ENCODE data around the gene YY1.
"Not testable (repeated sequence)": the region's sequence is repeated elsewhere in the genome, so short reads cannot be mapped to it uniquely, and the experiment has no call there.

The YY1 gene

GRCh38 chr14:100295376-100296105, 56.6 kb downstream of the YY1 start:
- DNase-seq (ENCODE audit: low read depth, low spot score): no peak

- no peak for DNase-seq (ENCODE audit: low read depth, low spot score)
These were observed 57.2 kb downstream of the YY1 start for GRCh38 chr14:100296106-100296651.

GRCh38 chr14:100296729-100297128, 57.8 kb downstream of the YY1 start:
- not testable (repeated sequence) for DNase-seq (ENCODE audit: low read depth, low spot score)

DNA sequence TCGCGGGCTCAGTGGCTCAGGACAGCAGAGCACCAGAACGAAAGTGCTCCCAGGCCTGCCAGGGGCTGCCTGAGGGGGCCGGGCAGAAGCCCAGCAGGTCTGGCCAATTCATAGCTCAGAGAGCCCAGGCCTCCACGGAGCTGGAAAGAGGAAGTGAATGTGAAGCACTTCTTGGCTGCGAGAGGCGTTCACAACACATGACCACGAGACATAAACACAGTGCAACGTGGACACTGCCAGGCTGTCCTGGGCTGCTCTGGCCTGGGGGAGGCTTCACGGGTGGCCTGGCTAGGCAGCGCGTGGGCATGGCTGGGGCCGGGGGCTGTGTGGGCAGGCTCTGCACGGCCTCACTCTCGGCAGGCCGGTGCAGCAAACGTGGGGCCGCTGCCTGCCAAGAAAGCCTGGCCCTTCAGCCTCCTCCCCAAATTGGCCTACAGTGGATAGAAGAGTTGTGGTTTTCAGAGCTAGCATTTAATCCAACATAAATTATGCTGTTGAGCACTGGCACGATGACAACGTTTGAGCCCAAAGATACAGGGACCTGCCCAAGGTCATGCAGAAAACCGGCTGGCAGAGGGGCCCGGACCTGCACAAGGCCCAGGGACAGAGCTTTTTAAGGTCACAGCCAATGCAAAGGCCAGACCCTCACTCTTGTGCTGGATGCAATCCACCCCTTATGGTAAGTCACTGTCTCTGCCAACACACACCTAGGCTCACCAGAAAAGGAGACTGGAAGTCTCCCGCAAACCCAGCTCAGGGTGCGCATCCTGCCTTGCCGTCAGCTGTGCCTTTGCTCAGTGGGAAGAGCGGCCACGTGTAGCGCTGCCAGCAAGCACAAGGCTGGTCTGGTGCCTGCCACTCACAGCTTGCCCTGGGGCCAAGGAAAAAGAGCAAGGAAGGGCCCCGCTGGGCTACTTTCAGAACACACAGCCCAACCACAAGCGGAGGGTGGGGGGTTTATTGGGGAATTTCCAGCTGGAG, 58.7 kb downstream of the YY1 start:
- DNase-seq (ENCODE audit: low read depth, low spot score): no peak

- no peak for DNase-seq (ENCODE audit: low read depth, low spot score)
These were observed 59.8 kb downstream of the YY1 start for GRCh38 chr14:100298551-100299237.

GRCh38 chr14:100299238-100299560, 60.3 kb downstream of the YY1 start:
- no peak for DNase-seq (ENCODE audit: low read depth, low spot score)

- DNase-seq (ENCODE audit: low read depth, low spot score): no peak
These were observed 63.7 kb downstream of the YY1 start for GRCh38 chr14:100302616-100303015.

DNA sequence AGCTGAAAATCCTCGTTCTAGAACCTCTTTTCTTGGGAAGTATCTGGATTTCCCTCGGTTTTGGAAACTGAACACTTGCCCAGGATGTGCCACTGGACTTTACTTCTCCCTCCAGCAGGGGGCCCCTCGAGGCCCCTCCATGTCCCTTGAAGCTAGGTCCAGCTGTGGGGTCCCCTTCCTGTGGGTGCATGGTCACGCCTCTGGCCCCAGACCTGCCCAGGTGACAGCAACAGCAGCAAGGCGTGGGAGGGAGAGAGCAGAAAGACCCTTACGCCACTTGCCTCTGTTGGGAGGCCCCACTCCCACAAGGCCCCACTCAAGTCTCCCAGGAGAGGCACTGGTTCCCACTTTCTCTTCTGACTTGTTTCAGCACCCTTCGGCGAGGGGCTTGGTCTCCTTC, 64.2 kb downstream of the YY1 start:
- no peak for DNase-seq (ENCODE audit: low read depth, low spot score)

DNA sequence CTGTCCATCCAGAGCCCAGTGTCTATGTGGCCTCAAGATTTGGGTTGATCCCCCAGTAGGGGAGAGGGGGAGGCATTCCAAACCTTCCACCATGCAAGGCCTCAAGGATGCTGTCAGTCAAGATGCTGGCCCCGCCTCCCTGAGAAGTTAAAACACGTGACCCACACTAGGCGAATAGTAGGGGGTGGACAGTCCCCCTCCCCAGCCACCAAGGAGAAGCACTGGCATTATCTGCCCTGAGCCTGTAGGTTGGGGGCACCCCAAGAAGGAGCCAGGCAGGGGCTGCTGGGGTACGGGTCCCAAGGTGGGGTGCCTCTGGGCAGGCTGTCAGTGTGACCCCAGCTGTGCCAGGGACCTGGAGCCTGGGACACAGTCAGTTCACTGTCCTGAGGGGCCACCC, 65.0 kb downstream of the YY1 start:
- no peak for DNase-seq (ENCODE audit: low read depth, low spot score)

DNA sequence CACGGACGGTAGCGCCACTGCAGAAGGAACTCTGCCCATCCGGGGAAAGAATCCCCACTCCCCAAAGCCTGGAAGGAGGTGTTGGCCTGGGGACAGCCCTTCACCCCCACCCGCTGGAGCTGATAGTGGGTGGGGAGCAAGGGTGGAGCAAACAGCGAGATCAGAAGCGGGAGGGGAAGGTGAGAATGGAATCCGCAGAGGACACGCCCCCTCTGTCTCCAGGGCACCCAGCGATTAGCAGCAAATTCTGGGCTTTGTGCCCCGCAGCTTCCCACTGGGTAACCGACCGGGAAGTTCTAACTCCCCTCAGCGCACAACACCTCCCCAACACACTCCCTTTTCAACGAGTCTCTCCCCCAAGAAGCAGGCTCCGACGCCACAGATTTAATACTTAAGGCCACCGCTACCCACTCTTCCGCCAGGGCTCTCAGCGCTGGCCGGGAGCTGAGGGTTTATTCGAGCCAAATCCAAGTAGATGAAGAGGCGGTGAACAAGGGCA, 65.9 kb downstream of the YY1 start:
- DNase-seq (ENCODE audit: low read depth, low spot score): no peak

DNA sequence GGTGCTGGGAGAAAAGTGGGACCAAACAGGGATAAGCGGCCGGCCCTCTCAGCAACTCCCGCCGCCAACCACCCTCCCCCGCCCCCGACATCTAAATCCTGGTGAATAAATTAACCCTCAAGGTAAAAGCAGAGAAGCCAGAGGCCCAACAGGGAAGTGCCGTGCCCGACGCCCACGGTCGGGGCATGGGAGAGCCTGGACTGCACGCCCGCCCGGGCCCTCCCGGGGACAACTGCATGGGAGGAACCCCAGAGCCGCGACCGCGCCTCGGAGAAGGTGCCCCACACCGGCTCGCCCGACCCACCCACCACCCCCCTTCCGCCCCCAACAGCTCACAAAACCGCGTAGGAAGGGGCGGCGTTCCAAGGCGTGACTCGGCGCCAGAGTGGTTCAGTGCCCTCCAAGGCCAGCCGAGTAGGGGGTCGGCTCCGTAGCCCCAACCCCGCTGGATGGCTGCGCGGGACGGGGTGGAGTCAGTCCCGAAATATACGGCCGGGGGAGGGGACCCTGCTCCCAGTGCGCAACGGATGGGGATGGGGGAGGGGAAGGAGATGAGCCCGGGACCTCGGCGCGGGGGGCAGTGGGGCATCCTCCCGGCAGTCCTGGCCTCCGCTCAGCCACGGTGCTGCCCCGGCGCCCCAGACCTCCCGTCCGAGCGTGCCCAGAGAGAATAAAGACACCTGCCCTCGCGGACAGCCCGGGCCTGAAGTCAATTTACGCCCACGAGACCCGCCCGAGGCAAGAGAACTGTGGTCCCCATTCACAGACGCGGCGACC, 66.6 kb downstream of the YY1 start:
- DNase-seq (ENCODE audit: low read depth, low spot score): no peak

- DNase-seq (ENCODE audit: low read depth, low spot score): peak; percentile 46
These were observed 67.4 kb downstream of the YY1 start, which contains the start of gene SLC25A29 for GRCh38 chr14:100306101-100306997. Gene SLC25A29 (minus strand): TSS chr14:100306444. CDS start chr14:100306232, 212 bp downstream.

DNA sequence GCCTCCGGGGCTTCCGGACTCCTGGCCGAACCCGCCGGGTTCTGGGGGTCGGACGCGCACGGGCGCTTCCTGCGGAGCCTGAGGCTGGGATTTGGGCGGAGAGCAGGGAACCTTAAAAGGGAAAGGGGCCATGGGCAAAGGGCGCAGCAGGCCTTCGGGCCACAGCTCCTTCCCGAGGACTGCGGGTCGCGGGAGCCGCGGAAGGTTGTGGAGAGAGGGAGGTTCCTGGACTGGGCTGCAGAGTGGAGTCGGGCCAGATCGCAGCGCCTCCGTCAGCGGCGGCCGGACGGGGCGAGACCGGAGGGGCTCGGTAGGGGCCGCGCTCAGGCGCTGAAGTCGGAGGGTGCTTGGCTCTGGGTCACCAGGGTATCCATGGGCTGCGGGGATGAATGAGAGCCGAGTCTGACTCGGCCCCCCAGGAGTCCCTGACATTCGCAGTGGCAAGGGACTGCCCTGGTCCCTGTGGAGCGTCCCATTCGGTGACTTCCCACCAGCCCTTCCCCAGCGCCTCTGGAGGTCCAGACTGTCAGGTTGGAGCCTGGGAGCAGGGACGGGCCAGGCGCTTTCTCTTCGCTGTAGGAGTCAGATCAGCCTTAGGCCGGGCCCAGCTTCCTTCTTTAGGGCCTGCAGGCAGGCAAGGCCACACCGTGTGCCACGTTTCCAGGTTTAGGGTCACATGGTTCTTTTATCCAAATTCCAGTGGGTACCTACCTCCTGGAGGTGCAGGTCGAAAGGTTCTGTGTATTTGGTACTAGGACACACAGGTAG, 68.2 kb downstream of the YY1 start:
- no peak for DNase-seq (ENCODE audit: low read depth, low spot score)

- no peak for DNase-seq (ENCODE audit: low read depth, low spot score)
These were observed 69.0 kb downstream of the YY1 start for GRCh38 chr14:100307766-100308426.

DNA sequence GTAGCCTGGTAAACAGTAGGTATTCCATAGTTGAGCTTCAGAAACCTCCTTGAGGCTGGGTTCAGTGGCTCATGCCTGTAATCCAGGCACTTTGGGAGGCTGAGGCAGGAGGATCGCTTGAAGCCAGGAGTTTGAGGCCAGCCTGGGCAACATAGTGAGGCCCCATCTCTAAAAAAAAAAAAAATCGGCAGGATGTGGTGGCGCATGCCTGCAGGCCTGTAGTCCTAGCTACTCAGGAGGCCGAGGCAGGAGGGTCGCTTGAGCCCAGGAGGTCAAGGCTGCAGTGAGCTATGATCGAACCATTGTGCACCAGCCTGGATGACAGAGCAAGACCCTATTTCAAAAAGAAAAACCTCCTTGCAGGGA, 69.5 kb downstream of the YY1 start:
- not testable (repeated sequence) for DNase-seq (ENCODE audit: low read depth, low spot score)

- DNase-seq (ENCODE audit: low read depth, low spot score): no peak
These were observed 70.2 kb downstream of the YY1 start for GRCh38 chr14:100309028-100309737.

GRCh38 chr14:100312110-100312876, 73.3 kb downstream of the YY1 start:
- DNase-seq (ENCODE audit: low read depth, low spot score): not testable (repeated sequence)
